K562 (cell line): ENCODE results near the gene KIF26A. TPM values are rescaled to one million over a fixed set of nuclear protein-coding genes. Genes with fewer than 3 reads are reported as not detected.

Source experiments
- ATAC-seq: fragments of 200-7000 bp; cut with Tn5 transposase; 3 replicates; pipeline ENCODE4 v1.9.1; 2020; ENCODE audit warnings: moderate library complexity
- BruUV-seq: library from RNA; stranded (reverse); fragments of 400-500 nt; replicated peaks from 2 replicates; lab custom pipeline; 2021; lab: Mats Ljungman, UMichigan
- CTCF ChIA-PET: fragments of 300-600 bp; formaldehyde crosslinking; extraction: SDS; loops from one replicate; lab custom pipeline; 2021; ENCODE audit warnings: low intra/inter-chr PET ratio; lab: Yijun Ruan, JAX
- POLR2A ChIA-PET: fragments of 300-600, 350-650 bp; sonication (Branson Sonifier 250); formaldehyde crosslinking; extraction: SDS; loops from one replicate; lab custom pipeline; 2021; ENCODE audit warnings: antibody characterized with exemption, inconsistent platforms; lab: Yijun Ruan, JAX
- DNase-seq, 4 experiments: peaks; one replicate each; pipeline versions ENCODE4 v3.0.0 to v3.0.0-alpha.2; 2011 to 2018; ENCODE audit warnings: low spot score in 3 of 4, mixed read lengths in 3 of 4; ENCODE audit errors: extremely low read depth in 1 of 4
- FAIRE-seq: peaks from 2 replicates; lab custom pipeline; 2011; peaks lifted over from hg19 to GRCh38; lab: Jason Lieb, UNC
- H2AFZ ChIP-seq: 2 replicates; pipeline ENCODE4 v1.6.0; 2011; ENCODE audit warnings: low read depth, low read length, control low read depth, inconsistent platforms
- H3K27ac ChIP-seq: fragments of 200-600 bp; 3 replicates; pipeline ENCODE4 v1.8.0; 2011; ENCODE audit warnings: low read depth, mild to moderate bottlenecking, control low read depth, inconsistent platforms, low read length, moderate library complexity, mixed read lengths; ENCODE audit errors: extremely low read depth
- H3K27me3 ChIP-seq, 2 experiments: fragments of 300-600 bp in 1 of 2; 2 replicates in 1 of 2; 3 replicates in 1 of 2; pipeline versions ENCODE4 v1.6.0 to v1.8.0; 2011; ENCODE audit warnings: inconsistent platforms in 2 of 2, low read length in 2 of 2, mild to moderate bottlenecking in 1 of 2, mixed read lengths in 1 of 2, moderate library complexity in 1 of 2; ENCODE audit not compliant: control insufficient read depth in 2 of 2, insufficient read depth in 2 of 2
- H3K36me3 ChIP-seq: fragments of 300-600 bp; 3 replicates; pipeline ENCODE4 v1.8.0; 2011; ENCODE audit warnings: mild to moderate bottlenecking, low read length, inconsistent platforms; ENCODE audit not compliant: control insufficient read depth, insufficient read depth
- H3K4me1 ChIP-seq, 2 experiments: fragments of 200-600 bp in 1 of 2; replicated peaks in 1 of 2; 2 replicates in 1 of 2; 3 replicates in 1 of 2; pipeline versions ENCODE4 v1.5.1 to v1.8.0; 2011; ENCODE audit warnings: inconsistent platforms in 2 of 2, low read length in 2 of 2, mild to moderate bottlenecking in 1 of 2, mixed read lengths in 1 of 2, moderate library complexity in 1 of 2; ENCODE audit not compliant: control insufficient read depth in 2 of 2, insufficient read depth in 2 of 2
- H3K4me2 ChIP-seq: 2 replicates; pipeline ENCODE4 v1.6.1; 2011; ENCODE audit warnings: low read length, control low read depth, inconsistent platforms, mixed read lengths; ENCODE audit not compliant: insufficient read depth
- H3K4me3 ChIP-seq: fragments of 200-600 bp; sonication (generic), shearing (Covaris generic); 2 replicates; pipeline ENCODE4 v1.5.1; 2016; ENCODE audit warnings: control low read depth, inconsistent platforms
- H3K79me2 ChIP-seq: fragments of 200-600 bp; 3 replicates; pipeline ENCODE4 v1.8.0; 2011; ENCODE audit warnings: low read length, inconsistent platforms; ENCODE audit not compliant: control insufficient read depth, insufficient read depth
- H3K9ac ChIP-seq, 2 experiments: 2 replicates each; pipeline versions ENCODE4 v1.6.0 to v1.6.1; 2011; ENCODE audit warnings: low read depth in 2 of 2, low read length in 2 of 2, control low read depth in 1 of 2, inconsistent platforms in 1 of 2, mild to moderate bottlenecking in 1 of 2, mixed read lengths in 1 of 2; ENCODE audit not compliant: insufficient read depth in 1 of 2
- H3K9me1 ChIP-seq: one replicate; pipeline ENCODE4 v1.6.0; 2011; ENCODE audit warnings: inconsistent platforms, mild to moderate bottlenecking, low read length, moderate library complexity; ENCODE audit not compliant: control insufficient read depth, insufficient read depth
- H3K9me3 ChIP-seq: replicated peaks from 2 replicates; pipeline ENCODE4 v1.5.1; 2011; ENCODE audit warnings: low read depth, low read length, inconsistent platforms; ENCODE audit not compliant: control insufficient read depth, insufficient read depth
- H4K20me1 ChIP-seq: replicated peaks from 2 replicates; pipeline ENCODE4 v1.6.1; 2011; ENCODE audit warnings: low read length, inconsistent platforms, mixed read lengths; ENCODE audit not compliant: control insufficient read depth, insufficient read depth
- BDP1 ChIP-seq: IDR thresholded peaks from 3 replicates; pipeline ENCODE4 v1.6.1; 2011; ENCODE audit not compliant: insufficient read length, insufficient read depth
- FOXK2 ChIP-seq, 2 experiments: fragments of 450-650 bp; IDR thresholded peaks in 1 of 2; conservative IDR thresholded peaks in 1 of 2; 2 replicates each; pipeline ENCODE4 v1.6.1; 2016; ENCODE audit warnings: low read depth in 2 of 2, mild to moderate bottlenecking in 1 of 2
- FOXM1 ChIP-seq, 2 experiments: fragments of 450-650 bp in 1 of 2; sonication (generic) in 1 of 2; formaldehyde crosslinking in 1 of 2; IDR thresholded peaks; 2 replicates each; pipeline versions ENCODE4 v1.6.1 to v1.9.0; 2017 to 2022; ENCODE audit warnings: low read depth in 2 of 2, mild to moderate bottlenecking in 2 of 2, missing genetic modification reagents in 1 of 2, moderate library complexity in 1 of 2
- KAT8 ChIP-seq: fragments of 450-650 bp; IDR thresholded peaks from 2 replicates; pipeline ENCODE4 v1.6.1; 2016; ENCODE audit warnings: low read depth, mild to moderate bottlenecking
- MCM2 ChIP-seq: fragments of 450-650 bp; IDR thresholded peaks from 2 replicates; pipeline ENCODE4 v1.6.1; 2017; ENCODE audit warnings: low read depth, mild to moderate bottlenecking
- PHF21A ChIP-seq: fragments of 450-650 bp; IDR thresholded peaks from 2 replicates; pipeline ENCODE4 v1.6.1; 2017; ENCODE audit warnings: low read depth, borderline replicate concordance
- RBBP5 ChIP-seq: fragments of 200-600 bp; sonication (generic); IDR thresholded peaks from 2 replicates; pipeline ENCODE4 v1.6.1; 2012; ENCODE audit warnings: borderline replicate concordance, mild to moderate bottlenecking, low read length, control low read depth, inconsistent platforms; ENCODE audit not compliant: insufficient read depth, poor library complexity, severe bottlenecking
- RHOXF2B ChIP-seq: fragments of 250-450 bp; sonication (Bioruptor Pico); conservative IDR thresholded peaks from 2 replicates; pipeline ENCODE4 v1.5.1; 2021
- ZFX ChIP-seq: sonication (generic); formaldehyde crosslinking; IDR thresholded peaks from 2 replicates; pipeline ENCODE4 v1.8.0; 2022; ENCODE audit warnings: mild to moderate bottlenecking, missing genetic modification reagents, moderate library complexity
- ZNF124 ChIP-seq: sonication (generic); formaldehyde crosslinking; IDR thresholded peaks from 2 replicates; pipeline ENCODE4 v1.8.1; 2022; ENCODE audit warnings: missing genetic modification reagents
- ZNF76 ChIP-seq: fragments of 250-450 bp; sonication (Bioruptor Pico); IDR thresholded peaks from 2 replicates; pipeline ENCODE4 v1.4.0; 2020; ENCODE audit warnings: mild to moderate bottlenecking, moderate library complexity, borderline replicate concordance
- WGBS: fragments of 100-300 bp; shearing (Covaris generic); methylation state at CpG from one replicate; pipeline ENCODE4 v1.1.6; 2016; ENCODE audit warnings: low coverage, mixed read lengths; ENCODE audit not compliant: insufficient coverage; ENCODE audit errors: missing lambda C conversion rate; 5-methylcytosine and 5-hydroxymethylcytosine counted together
- in situ Hi-C: fragments of 300-500 bp; cut with MboI; formaldehyde crosslinking; loops from 4 replicates; pipeline ENCODE4 v1.15.0; 2018; ENCODE audit warnings: inconsistent platforms, mixed read lengths
- intact Hi-C: fragments of 100-400 bp; cut with micrococcal nuclease; formaldehyde crosslinking; loops from 2 replicates; pipeline ENCODE4 v1.14.2; 2022
- polyA plus RNA-seq, 8 experiments: library from polyadenylated mRNA; depleted of rRNA in 4 of 8; stranded (reverse) in 5 of 8; unstranded in 3 of 8; fragments of >200 nt; fragmentation: Nextera tagmentation in 2 of 8; fragmentation: Illumina TruSeq in 1 of 8; extraction: Ambion mirVana in 2 of 8; extraction: Trizol in 1 of 8; gene quantifications; 2 replicates each; pipeline versions ENCODE4 v1.2.1 to v1.2.3, GENCODE V29; 2011 to 2014; ENCODE audit warnings: inconsistent platforms in 1 of 8, missing spikeins in 1 of 8
- total RNA-seq, 7 experiments: library from RNA; depleted of rRNA in 6 of 7; stranded (reverse); fragments of >200 nt in 6 of 7; fragmentation: Illumina TruSeq in 2 of 7; extraction: Trizol in 2 of 7; gene quantifications; 2 replicates each; pipeline versions ENCODE4 v1.2.1 to v1.2.3, GENCODE V29; 2011 to 2021; ENCODE audit warnings: low replicate concordance in 1 of 7
- TF ChIP-seq, protein P1 (sequence below): fragments of 250-450 bp; sonication (Bioruptor Pico); IDR thresholded peaks from 2 replicates; pipeline ENCODE4 v1.8.0; 2022; ENCODE audit warnings: inconsistent platforms
- TF ChIP-seq, protein P2 (sequence below), 3 experiments: fragments of 200-800 bp in 1 of 3; sonication (Bioruptor generic) in 1 of 3; sonication (generic) in 1 of 3; formaldehyde crosslinking in 1 of 3; IDR thresholded peaks; 2 replicates each; pipeline versions ENCODE4 v1.6.1 to v1.8.0; 2016 to 2022; ENCODE audit warnings: mild to moderate bottlenecking in 2 of 3, missing compliant biosample characterization in 2 of 3, missing genetic modification characterization in 2 of 3, missing genetic modification reagents in 1 of 3
- TF ChIP-seq, protein P3 (sequence below): sonication (generic); formaldehyde crosslinking; IDR thresholded peaks from 2 replicates; pipeline ENCODE4 v1.8.0; 2023; ENCODE audit warnings: missing genetic modification reagents, mild to moderate bottlenecking, borderline replicate concordance

KIF26A gene
- total and polyA plus RNA-seq, 9 of the 15 experiments (the other 6 are each of a cell fraction or from before 2014, with no cell fraction given) = 0.04 TPM; not detected in 8

DNA sequence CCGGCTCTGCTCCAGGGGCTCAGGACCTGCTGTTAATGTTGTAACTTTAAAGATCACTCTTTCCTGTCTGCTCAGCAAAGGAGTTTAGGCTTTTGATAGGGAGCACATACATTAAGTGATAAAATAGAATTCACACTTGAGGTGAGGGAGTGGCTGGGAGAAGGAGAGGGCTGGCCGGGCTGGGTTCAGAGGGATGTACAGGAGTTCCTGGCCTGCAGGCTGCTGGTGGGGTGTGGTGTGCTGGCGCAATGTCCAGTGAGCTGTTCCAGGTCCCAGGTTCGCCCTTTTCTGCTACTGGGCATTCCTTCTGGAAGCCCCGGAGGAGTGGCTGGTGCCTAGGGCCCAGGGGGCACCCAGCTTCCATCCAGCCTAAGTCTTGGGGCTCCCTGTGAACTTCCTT lies 17.8 kb downstream of the KIF26A start:
- no peaks in the 10 kb centered on the region for H3K9me1 ChIP-seq
- no peak for ATAC-seq
- H3K27me3 ChIP-seq = peaks cover 0 to 5% of the 10 kb centered on the region in 2 experiments; a peak in 1 of 5 replicates
- ChIA-PET POLR2A (no interaction called here), CTCF (no interaction called here)
- no TSS peak for BruUV-seq
- no peaks in the 10 kb centered on the region for H3K36me3 ChIP-seq
- H2AFZ ChIP-seq = no peak overlapping the region
- intact Hi-C loops (no loop called here), in situ Hi-C loops (no loop called here)
- 25% methylated on average over 4 of the region's 5 CpGs for WGBS
- H3K27ac ChIP-seq = no peak overlapping the region
- peaks cover 10% of the 10 kb centered on the region for H4K20me1 ChIP-seq
- H3K79me2 ChIP-seq = no peaks in the 10 kb centered on the region
- H3K4me3 ChIP-seq = no peak overlapping the region
- peaks cover 2 to 48% of the 10 kb centered on the region in 2 experiments; a peak in 3 of 5 replicates for H3K4me1 ChIP-seq
- DNase-seq = no peak
- H3K4me2 ChIP-seq = no peak overlapping the region
- H3K9me3 ChIP-seq = no peaks in the 10 kb centered on the region
- FAIRE-seq = no peak
- no peak overlapping the region for H3K9ac ChIP-seq
- TF ChIP-seq BDP1 (no peak), KAT8 (no peak), RBBP5 (no peak), ZNF124 (CRISPR knock-in tag) (no peak), ZFX (no peak), ZNF76 (CRISPR knock-in tag) (no peak), PHF21A (no peak), MCM2 (no peak), FOXK2 (conservative IDR thresholded peaks at IDR 0.05 in 1 of 2, IDR thresholded peaks at IDR 0.05 in 1 of 2; ENCODE audit: low read depth in 2 of 2) (no peak), RHOXF2B (CRISPR knock-in tag) (no peak), FOXM1 (IDR thresholded peaks at IDR 0.05; ENCODE audit: low read depth) (no peak), FOXM1 (CRISPR knock-in tag; IDR thresholded peaks at IDR 0.05; ENCODE audit: low read depth) (no peak)
- TF ChIP-seq, protein P1, sequence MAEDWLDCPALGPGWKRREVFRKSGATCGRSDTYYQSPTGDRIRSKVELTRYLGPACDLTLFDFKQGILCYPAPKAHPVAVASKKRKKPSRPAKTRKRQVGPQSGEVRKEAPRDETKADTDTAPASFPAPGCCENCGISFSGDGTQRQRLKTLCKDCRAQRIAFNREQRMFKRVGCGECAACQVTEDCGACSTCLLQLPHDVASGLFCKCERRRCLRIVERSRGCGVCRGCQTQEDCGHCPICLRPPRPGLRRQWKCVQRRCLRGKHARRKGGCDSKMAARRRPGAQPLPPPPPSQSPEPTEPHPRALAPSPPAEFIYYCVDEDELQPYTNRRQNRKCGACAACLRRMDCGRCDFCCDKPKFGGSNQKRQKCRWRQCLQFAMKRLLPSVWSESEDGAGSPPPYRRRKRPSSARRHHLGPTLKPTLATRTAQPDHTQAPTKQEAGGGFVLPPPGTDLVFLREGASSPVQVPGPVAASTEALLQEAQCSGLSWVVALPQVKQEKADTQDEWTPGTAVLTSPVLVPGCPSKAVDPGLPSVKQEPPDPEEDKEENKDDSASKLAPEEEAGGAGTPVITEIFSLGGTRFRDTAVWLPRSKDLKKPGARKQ (CRISPR knock-in tag) = no peak
- TF ChIP-seq, protein P2, sequence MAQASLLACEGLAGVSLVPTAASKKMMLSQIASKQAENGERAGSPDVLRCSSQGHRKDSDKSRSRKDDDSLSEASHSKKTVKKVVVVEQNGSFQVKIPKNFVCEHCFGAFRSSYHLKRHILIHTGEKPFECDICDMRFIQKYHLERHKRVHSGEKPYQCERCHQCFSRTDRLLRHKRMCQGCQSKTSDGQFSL (CRISPR knock-in tag; IDR thresholded peaks at IDR 0.05) = no peak
- TF ChIP-seq, protein P2 (tag; IDR thresholded peaks at IDR 0.05) = no peak
- TF ChIP-seq, protein P3, sequence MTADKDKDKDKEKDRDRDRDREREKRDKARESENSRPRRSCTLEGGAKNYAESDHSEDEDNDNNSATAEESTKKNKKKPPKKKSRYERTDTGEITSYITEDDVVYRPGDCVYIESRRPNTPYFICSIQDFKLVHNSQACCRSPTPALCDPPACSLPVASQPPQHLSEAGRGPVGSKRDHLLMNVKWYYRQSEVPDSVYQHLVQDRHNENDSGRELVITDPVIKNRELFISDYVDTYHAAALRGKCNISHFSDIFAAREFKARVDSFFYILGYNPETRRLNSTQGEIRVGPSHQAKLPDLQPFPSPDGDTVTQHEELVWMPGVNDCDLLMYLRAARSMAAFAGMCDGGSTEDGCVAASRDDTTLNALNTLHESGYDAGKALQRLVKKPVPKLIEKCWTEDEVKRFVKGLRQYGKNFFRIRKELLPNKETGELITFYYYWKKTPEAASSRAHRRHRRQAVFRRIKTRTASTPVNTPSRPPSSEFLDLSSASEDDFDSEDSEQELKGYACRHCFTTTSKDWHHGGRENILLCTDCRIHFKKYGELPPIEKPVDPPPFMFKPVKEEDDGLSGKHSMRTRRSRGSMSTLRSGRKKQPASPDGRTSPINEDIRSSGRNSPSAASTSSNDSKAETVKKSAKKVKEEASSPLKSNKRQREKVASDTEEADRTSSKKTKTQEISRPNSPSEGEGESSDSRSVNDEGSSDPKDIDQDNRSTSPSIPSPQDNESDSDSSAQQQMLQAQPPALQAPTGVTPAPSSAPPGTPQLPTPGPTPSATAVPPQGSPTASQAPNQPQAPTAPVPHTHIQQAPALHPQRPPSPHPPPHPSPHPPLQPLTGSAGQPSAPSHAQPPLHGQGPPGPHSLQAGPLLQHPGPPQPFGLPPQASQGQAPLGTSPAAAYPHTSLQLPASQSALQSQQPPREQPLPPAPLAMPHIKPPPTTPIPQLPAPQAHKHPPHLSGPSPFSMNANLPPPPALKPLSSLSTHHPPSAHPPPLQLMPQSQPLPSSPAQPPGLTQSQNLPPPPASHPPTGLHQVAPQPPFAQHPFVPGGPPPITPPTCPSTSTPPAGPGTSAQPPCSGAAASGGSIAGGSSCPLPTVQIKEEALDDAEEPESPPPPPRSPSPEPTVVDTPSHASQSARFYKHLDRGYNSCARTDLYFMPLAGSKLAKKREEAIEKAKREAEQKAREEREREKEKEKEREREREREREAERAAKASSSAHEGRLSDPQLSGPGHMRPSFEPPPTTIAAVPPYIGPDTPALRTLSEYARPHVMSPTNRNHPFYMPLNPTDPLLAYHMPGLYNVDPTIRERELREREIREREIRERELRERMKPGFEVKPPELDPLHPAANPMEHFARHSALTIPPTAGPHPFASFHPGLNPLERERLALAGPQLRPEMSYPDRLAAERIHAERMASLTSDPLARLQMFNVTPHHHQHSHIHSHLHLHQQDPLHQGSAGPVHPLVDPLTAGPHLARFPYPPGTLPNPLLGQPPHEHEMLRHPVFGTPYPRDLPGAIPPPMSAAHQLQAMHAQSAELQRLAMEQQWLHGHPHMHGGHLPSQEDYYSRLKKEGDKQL = no peak
